Measurements from ENCODE around the gene HSPA14.
"Not testable (repeated sequence)": the region's sequence is repeated elsewhere in the genome, so short reads cannot be mapped to it uniquely, and the experiment has no call there.

The HSPA14 gene, protein sequence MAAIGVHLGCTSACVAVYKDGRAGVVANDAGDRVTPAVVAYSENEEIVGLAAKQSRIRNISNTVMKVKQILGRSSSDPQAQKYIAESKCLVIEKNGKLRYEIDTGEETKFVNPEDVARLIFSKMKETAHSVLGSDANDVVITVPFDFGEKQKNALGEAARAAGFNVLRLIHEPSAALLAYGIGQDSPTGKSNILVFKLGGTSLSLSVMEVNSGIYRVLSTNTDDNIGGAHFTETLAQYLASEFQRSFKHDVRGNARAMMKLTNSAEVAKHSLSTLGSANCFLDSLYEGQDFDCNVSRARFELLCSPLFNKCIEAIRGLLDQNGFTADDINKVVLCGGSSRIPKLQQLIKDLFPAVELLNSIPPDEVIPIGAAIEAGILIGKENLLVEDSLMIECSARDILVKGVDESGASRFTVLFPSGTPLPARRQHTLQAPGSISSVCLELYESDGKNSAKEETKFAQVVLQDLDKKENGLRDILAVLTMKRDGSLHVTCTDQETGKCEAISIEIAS

DNA sequence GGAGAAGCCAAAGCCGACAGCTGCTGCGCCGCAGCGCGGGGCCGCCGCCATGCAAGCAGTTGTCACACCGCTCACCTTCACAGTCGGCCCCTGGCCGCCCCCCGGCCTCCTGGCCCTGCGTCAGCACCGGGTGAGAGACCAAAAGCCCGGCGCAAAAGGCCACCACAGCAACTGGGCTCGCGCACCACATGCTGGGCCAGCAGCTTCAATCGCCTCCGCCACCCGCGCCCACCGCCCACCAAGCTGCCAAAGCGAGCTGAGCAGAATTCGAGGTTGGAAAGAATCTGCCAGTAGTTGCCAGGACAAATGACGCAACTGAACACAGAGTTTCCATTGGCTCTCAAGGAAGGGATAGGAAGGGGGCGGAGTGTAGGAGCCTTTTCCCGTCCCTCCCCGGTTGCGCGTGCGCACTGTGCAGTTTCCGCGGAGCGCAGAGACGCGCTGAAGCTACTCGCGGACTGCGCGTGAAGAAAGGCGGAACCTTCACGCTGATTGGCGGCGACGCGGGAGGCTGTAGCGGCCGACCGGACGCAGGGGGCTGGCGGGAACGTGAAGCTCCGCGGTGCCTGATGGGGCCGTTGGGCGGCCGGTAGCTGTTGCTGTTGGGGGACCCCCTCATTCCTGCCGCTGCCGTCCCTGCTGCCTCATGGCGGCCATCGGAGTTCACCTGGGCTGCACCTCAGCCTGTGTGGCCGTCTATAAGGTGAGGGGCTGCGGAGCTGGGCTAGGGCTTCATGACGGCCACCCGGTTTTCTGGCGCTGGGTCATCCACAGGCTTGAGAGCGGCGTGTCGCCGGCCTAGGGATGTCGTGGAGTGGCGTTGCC, at the start of gene HSPA14, which contains the start of the genes CDNF and MSANTD7:
Gene HSPA14 (plus strand): TSS at position 550 of the 825 bp plus-strand sequence. CDS start 97 bp downstream, at position 647.
Gene CDNF (minus strand): TSS at position 281 of the 825 bp plus-strand sequence. CDS start 91 bp downstream, at position 190.
Gene MSANTD7 (plus strand): TSS at position 550 of the 825 bp plus-strand sequence. CDS start 3,979 bp downstream, outside the sequence.
- peak; percentile 95 for DNase-seq

DNA sequence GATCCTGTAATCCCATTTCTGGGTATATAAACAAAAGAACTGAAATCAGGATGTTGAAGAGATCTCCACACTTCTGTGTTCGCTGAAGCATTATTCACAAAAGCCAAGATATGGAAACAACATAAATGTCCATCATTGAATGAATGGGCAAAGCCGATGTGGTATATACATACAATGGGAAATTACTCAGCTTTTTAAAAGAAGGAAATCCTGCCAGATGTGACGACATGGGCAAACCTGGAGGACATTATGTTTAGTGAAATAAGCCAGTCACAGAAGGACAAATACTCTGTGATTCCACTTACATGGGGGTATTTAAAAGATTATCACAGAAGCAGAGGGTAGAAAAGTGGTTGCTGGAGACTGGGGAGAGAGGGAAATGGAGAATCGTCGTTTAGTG, 39.5 kb upstream of the HSPA14 start:
- no peak for DNase-seq

DNA sequence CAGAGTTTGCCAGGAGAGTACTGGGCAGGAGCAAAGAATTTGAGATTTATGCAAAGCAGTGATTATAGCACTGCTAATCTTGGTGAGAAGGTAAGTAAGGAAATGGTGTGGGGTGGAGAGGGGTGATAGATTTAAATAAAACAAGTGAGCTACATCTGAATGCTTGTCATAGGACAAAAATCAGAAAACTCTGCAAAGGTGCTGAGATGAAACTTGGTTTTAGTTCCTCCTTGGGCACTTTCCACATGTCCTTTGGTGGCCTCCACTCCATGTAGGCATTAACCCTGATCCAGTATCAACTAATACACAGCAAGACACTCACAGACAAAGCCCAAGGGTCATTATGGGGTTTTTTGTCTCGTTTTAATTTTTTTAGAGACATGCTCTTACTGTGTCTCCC, 37.7 kb upstream of the HSPA14 start:
- DNase-seq = no peak

DNA sequence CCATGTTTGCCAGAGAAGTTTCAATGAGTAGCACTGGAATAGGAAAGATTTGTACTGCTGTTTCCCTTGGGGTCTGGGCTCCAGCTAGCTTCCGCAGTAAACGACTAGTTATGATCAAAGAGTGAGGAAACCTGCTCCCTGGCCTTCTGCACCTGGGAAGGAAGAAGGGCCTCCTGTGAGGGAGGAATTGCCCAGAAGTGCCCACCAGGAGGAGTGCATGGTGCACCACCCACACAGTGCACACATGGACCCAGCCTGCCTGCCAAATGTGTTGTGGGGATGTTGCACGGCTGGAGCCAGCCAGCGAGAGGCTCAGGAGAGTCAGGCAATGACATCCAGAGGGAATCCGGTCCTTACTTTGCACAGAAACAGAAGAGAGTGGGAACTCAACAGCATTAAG, 36.4 kb upstream of the HSPA14 start:
- no peak for DNase-seq

DNA sequence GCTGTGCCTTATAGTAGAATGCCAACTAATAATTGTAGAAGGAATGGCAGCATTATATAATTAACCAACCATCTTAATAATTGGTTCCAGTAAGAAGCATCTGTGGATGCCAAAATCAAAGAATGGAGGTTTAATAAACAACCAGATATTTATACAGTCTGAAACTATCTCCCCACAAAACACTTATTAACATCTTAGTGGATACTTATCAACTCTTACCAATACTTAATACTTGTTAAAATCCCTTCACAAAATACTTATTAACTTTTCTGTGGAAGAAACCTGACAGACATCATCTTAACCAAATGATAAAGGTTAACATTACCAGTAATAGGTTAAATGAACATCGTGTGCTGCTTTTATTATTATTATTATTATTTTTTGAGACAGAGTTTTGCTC, 34.3 kb upstream of the HSPA14 start:
- no peak for DNase-seq

DNA sequence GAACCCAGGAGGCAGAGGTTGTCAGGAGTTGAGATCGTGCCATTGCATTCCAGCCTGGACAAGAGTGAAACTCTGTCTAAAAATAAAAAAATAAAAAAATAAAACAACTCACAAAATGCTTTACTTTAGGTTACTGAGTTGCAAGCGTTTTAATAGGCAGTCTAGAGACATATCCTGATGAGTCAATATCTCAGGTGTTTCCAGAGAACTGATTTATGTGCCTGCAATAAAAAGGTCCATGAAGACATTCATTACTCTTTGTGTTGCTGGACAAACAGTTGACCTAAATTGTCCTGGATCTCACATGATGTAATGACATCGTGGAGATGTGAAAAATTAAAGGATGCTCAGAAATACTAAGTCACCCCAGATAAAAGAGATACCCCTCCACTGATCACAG, 31.8 kb upstream of the HSPA14 start:
- no peak for DNase-seq

DNA sequence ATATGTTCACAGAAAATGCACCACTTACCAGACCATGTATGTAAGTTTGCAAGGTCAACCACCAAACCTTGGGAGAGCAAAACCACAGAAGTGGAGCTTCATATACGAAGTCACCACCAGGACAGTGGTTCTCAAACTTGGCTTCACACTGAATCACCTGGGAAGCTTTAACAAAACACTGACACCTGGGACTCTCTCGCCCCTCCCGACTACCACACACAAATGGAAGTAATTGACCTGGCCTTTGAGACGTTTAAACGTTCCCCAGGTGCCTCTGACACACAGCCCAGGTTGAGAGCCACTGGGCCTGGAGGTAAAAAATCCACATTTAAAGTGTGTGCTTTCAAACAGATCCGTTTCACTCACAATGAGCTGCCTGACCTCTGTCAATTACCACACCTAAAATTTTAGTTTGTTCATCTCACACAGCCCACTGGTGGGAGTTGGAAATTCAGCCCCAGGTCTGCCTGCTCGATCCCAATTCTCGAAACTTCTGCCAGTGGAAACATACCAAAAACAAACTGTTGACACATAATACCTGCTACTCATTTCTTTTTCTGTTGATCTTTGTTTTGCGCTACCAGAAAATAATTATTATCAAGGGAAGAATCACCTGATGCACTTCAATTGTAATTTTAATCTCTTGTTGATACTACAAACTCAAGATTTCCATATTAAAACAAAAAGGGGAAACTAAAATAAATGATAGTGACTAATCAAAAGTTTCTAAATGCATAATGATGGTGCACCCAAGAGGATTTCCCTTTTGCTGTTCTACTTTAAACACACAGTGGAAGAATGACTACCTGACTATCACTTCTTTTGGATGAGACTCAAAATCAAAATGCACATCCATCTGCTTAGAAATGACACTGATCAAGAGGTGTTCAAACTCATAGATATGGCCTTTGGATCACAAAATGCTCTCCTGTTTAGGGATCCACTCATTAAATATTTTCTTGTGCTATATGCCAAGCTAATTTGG, 26.8 kb upstream of the HSPA14 start:
- no peak for DNase-seq

DNA sequence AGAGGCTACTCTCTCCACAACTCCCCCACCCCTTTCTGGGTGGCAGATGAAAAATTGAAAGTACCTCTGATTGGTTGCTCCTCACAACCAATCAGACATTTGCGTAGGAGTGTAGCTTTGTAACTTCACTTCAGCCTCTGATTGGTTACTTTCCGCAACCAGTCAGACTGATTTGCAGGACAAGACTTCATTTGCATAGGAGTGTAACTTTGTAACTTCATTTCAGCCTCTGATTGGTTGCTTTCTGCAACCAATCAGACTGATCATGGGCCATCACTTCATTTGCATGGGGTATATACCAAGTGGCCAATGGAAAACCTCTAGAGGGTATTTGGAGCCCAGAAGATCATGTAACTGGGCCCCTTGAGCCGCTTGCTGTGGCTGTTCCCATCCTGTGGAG, 25.8 kb upstream of the HSPA14 start:
- DNase-seq = no peak

DNA sequence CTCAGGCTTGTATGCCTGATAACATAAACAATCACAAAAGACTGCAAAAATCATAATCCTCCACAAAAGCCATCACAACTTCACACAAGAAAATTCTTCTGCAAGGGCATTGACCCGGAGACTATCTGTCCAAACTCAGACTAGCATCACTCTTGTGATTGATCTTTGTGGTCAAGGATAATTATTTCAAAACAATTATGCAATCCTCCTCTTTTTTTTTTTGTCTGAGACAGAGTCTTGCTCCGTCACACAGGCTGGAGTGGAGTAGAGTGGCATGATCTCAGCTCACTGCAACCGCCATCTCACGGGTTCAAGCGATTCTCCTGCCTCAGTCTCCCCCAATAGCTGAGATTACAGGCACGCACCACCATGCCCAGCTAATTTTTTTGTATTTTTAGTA, 22.4 kb upstream of the HSPA14 start:
- DNase-seq = no peak

DNA sequence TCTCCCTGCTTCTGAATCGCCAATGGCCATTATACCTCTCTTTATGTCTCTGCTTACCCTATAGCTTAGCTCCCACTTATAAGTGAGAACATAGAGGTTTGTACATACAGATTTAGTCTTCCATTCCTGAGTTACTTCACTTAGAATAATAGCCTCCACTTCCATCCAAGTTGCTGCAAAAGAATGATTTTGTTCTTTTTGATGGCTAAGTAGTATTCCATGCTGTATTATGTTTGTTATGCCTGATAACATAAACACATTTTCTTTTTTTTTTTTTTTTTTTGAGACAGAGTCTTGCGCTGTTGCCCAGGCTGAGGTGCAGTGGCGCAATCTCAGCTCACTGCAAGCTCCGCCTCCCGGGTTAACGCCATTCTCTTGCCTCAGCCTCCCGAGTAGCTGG, 21.4 kb upstream of the HSPA14 start:
- not testable (repeated sequence) for DNase-seq

DNA sequence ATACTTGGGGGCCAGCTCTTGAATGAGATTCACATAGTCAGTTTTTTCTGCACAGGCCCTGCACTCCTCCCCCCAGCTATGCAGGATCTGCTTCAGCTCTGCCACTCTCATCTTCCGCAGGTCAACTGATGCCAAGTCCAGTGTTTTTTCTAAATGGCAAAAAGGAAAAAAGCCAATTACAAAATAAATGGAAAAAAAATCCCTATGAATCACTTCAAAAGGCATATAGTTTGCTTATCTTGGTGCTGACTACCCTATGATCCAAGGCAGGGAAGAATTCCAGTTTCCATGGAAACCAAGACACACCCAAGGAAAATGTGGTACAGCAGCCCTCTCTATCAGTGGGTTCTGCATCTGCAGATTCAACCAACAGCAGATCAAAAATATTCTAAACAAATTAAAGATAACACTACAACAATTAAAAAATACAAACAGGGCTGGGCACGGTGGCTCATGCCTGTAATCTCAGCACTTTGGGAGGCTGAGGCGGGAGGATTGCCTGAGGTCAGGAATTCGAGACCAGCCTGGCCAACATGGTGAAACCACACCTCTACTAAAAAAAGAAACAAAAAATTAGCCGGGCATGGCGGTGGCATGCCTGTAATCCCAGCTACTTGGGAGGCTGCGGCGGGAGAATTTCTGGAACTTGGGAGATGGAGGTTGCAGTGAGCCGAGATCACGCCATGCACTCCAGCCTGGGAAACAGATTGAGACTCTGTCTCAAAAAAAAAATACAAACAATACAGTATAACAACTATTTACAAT, 17.9 kb upstream of the HSPA14 start:
- no peak for DNase-seq

DNA sequence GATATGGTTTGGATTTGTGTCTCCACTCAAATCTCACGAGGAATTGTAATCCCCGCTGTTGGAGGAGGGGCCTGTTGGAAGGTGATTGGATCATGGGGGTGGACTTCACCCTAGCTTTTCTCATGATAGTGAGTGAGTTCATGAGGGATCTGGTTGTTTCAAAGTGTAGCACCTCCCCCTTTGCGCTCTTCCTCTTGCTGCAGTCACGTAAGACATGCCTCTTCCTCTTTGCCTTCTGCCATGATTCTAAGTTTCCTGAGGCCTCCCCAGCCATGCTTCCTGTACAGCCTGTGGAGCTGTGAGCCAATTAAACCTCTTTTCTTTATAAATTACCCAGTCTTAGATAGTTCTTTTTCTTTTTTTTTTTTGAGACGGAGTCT, 17.3 kb upstream of the HSPA14 start:
- DNase-seq = no peak

DNA sequence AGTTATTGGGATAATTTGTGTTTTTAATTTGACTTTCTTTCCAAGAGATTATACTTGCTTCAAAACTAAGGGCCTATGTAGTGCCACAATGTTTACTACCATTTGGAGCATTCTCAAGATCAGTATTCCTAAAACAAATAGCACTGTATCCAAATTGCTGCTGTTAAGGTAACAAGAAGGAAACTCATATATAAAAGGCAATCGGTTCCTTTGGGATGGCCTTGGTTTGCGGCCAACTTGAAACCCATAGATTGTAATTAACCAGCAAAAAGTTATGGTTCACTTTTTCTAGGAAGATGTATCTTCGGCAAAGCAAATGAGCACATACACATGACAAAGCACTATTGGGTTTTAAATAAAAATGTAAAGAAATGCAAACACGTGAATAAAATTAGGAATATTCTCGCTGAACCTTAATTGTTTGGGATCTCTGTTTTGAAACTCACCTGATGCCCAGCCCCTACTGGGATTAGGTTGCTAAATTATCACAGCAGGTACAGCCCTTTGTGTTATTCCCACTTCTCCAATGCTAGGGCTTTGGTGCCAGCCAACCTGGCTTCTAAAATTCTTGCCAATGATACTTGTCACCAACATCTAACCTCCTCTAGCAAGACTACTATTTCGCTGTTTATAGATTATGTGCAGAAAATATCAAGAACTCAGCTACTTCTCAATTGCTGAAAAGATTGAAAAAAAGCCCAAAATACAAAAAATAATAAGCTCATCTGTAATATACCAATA, 16.3 kb upstream of the HSPA14 start:
- DNase-seq = no peak

DNA sequence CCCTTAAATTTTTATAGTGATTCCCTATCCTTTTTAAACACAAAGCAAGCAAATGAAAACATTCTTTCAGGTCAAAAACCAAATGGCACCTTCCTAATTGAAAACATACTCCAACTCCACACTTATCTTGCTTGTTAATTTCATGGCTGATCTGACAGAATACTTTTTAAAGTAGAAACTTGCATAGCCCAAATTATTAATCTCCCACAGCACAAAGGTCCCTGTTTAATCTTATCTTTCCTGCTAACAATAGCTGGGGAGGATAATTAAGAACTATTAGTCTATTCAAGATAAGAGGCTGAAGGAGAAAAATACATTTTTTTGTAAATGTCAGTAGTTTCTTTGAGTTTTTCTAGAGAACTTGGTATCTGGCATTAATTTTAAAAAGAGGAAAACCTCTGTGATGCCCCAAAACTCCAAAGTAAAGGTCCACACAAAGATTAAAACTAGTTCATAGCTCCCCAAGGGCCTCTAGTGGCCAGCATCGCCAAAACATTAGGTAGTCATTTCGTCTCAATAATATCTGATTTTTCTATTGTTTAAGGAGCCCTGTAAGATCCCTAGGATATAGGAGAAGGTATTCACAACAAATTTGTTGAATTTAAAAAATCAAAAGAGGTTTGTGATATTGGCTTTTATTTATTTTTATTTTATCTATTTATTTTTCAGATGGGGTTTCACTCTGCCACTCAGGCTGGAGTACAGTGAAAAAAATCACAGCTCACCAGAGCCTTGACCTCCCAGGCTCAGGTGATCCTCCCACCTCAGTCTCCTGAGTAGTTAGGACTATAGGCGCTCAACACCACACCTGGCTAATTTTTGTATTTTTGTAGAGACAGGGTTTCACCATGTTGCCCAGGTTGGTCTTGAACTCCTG, 15.0 kb upstream of the HSPA14 start:
- DNase-seq = no peak

DNA sequence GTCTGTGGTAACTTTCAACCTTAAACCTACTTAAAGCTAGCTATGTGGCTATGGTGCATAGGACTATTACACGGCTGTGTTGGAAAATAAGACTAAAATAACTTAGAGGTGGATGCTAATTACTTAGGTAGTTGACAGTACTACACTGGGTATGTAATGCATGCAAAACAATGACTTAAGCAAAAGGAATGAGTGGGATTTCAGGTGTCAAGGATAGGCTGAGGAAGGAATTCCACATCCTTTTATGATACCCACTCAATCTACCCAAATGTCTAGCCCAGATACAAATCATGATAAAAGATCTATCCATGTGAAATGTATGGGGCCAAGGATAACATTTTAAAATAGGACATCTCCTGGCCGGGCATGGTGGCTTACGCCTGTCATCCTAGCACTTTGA, 14.1 kb upstream of the HSPA14 start:
- no peak for DNase-seq

DNA sequence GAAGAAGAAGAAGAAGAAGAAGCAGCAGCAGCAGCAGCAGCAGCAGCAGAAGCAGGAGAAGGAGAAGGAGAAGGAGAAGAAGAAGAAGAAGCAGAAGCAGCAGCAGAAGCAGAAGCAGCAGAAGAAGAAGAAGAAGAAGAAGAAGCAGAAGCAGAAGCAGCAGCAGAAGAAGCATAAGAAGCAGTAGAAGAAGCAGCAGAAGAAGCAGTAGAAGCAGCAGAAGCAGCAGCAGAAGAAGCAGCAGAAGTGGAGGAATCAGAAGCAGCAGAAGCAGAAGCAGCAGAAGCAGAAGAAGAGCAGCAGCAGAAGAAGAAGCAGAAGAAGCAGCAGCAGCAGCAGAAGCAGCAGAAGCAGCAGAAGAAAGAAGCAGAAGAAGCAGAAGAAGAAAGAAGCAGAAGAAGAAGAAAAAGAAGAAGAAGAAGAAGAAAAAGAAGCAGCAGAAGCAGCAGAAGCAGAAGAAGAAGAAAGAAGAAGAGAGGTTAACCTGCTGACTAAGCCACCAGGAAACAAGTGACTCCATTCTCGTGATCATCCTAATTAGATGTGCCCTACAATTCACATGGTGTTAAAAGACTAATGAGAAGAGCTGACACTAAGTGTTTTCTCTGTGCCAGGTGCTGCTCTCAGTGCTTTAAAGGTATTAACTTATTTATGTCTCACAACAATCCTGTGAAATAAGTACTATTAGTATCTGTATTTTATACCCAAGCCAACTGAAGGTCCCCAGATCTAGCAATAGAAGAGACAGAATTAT, 11.9 kb upstream of the HSPA14 start:
- no peak for DNase-seq

DNA sequence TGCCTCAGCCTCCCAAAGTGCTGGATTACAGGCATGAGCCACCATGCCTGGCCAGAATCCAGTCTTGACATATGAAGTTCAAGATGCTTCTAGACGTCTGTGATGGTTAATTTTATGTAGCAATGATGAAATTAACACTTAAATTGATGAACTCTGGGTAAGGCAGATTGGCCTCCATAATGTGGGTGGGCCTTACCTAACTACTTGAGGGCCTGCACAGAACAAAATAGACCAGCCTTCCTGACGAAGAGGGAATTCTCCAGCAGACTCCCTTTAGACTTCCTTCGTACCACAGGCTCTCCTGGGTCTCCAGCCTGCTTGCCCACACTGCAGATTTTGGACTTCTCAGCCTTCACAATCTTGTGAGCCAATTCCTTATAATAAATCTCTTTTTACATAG, 5.0 kb upstream of the HSPA14 start:
- DNase-seq = no peak

DNA sequence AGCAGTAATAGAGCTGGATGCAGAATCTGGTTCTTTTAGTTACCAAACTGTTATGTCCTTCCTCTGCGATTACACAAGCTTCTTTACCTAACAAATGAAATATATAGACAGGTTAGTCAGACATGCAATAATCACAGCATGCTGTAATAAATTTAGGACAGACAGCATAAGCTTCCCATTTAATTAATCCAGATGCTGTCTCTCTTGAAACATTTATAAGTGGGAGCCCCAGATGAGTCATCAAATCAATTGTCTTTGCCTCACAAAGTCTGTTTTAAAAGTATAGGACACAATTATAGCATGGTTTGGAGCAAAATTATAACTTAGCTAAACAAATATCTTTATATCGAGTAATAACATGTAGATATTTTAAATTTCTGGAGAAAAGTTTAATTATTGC, 1.9 kb upstream of the HSPA14 start:
- no peak for DNase-seq

Data from GOT3 (cell line).